ENCODE measurements around the gene ZFP37.

ZFP37 gene

DNA sequence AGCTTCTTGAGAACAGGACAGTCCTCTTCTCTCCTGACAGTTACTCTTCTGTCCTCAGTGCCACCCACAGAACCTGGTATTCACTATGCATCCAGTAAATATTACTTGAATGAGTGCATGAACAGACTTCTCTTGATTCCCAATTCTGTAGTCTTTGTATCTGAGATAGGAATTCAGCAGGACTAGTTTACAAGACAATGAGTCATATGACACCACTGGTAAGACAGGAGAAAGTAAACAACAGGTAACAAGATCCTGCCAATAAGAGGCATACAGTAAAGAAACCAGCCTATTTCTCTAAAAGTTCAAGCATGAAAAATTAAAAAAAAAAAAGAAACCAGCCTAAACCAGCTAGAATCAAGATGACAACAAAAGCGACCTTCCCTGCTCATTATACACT, 50.7 kb downstream of the ZFP37 start:
- Histone ChIP-seq H3K27ac (ENCODE audit: low read depth, low read length) (no peak overlapping the region), H3K4me2 (ENCODE audit: low read length) (no peak overlapping the region), H3K4ac (ENCODE audit: low read depth, low read length) (no peak overlapping the region), H2BK5ac (ENCODE audit: low read length) (no peak overlapping the region), H4K5ac (ENCODE audit: low read length) (no peak overlapping the region), H3K23ac (ENCODE audit: low read length) (no peak overlapping the region), H3K79me2 (ENCODE audit: control insufficient read depth, insufficient read depth, low read length) (no peaks in the 10 kb centered on the region), H3K56ac (ENCODE audit: low read length) (no peak overlapping the region), H4K8ac (ENCODE audit: low read depth, low read length) (no peak overlapping the region), H3K18ac (ENCODE audit: low read length) (no peak overlapping the region), H3K79me1 (ENCODE audit: low read length) (no peaks in the 10 kb centered on the region), H3K9ac (ENCODE audit: low read length) (no peak overlapping the region), H3K27me3 (ENCODE audit: insufficient read depth, low read length, poor library complexity) (no peaks in the 10 kb centered on the region), H2AK5ac (ENCODE audit: low read length) (no peak overlapping the region), H2BK15ac (replicated peaks; ENCODE audit: low read depth) (no peak overlapping the region), H2BK120ac (ENCODE audit: low read depth, low read length) (no peak overlapping the region), H3K4me1 (ENCODE audit: control insufficient read depth, low read depth, low read length) (no peaks in the 10 kb centered on the region), H3K36me3 (ENCODE audit: control insufficient read depth, insufficient read depth, low read length) (no peaks in the 10 kb centered on the region), H3K4me3 (ENCODE audit: low read length) (no peak overlapping the region)
- no peak for DNase-seq
- WGBS (ENCODE audit: extremely low coverage, insufficient coverage, low lambda C conversion rate) = no CpG with 5 or more reads among the region's 1 CpG

DNA sequence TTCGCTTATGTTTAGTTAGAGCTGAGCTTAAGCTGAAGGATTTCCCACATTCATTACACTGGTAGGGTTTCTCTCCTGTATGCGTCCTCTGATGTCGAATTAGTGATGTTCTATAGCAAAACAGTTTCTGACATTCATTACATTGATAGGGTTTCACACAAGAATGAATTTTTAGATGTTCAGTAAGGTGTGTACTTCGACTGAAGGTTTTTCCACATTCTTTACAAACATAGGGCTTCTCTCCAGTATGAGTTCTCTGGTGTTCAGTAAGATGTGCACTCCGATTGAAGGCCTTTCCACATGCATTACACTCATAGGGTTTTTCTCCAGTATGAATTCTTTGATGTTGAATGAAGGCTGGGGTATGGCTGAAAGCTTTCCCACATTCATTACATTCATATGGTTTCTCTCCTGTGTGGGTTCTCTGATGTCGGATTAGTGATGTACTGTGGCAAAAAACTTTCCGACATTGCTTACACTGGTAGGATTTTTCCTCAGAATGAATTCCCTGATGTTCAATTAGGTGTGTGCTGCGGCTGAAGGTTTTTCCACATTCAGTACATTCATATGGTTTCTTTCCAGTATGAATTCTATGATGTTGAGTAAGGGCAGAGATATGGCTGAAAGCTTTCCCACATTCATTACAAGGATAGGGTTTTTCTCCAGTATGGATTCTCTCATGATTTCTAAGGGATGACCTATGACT, 59.1 kb downstream of the ZFP37 start:
- no peaks in the 10 kb centered on the region for H3K79me2 ChIP-seq (ENCODE audit: control insufficient read depth, insufficient read depth, low read length)
- H3K9ac ChIP-seq (ENCODE audit: low read length) = no peak overlapping the region
- WGBS (ENCODE audit: extremely low coverage, insufficient coverage, low lambda C conversion rate) = no CpG with 5 or more reads among the region's 8 CpGs
- peaks cover 2% of the 10 kb centered on the region for H3K36me3 ChIP-seq (ENCODE audit: control insufficient read depth, insufficient read depth, low read length)
- no peak overlapping the region for H3K18ac ChIP-seq (ENCODE audit: low read length)
- no peak overlapping the region for H2BK15ac ChIP-seq (replicated peaks; ENCODE audit: low read depth)
- no peak overlapping the region for H4K5ac ChIP-seq (ENCODE audit: low read length)
- no peaks in the 10 kb centered on the region for H3K27me3 ChIP-seq (ENCODE audit: insufficient read depth, low read length, poor library complexity)
- no peak overlapping the region for H2BK120ac ChIP-seq (ENCODE audit: low read depth, low read length)
- peak; percentile 9 for DNase-seq
- H2AK5ac ChIP-seq (ENCODE audit: low read length) = no peak overlapping the region
- H3K4ac ChIP-seq (ENCODE audit: low read depth, low read length) = no peak overlapping the region
- H3K27ac ChIP-seq (ENCODE audit: low read depth, low read length) = no peak overlapping the region
- H4K8ac ChIP-seq (ENCODE audit: low read depth, low read length) = no peak overlapping the region
- H3K56ac ChIP-seq (ENCODE audit: low read length) = no peak overlapping the region
- H3K4me1 ChIP-seq (ENCODE audit: control insufficient read depth, low read depth, low read length) = no peaks in the 10 kb centered on the region
- no peaks in the 10 kb centered on the region for H3K79me1 ChIP-seq (ENCODE audit: low read length)
- peak overlapping the region; percentile 12 for H3K4me3 ChIP-seq (ENCODE audit: low read length)
- H3K4me2 ChIP-seq (ENCODE audit: low read length) = no peak overlapping the region
- no peak overlapping the region for H3K23ac ChIP-seq (ENCODE audit: low read length)
- H2BK5ac ChIP-seq (ENCODE audit: low read length) = no peak overlapping the region

Data from mesendoderm (in vitro differentiated cells).